Ectodermal cell (in vitro differentiated cells): Measurements from ENCODE around the gene RBM18.

Experiments
- H3K27ac ChIP-seq: 2 replicates; pipeline ENCODE4 v1.7.0; 2013; ENCODE audit warnings: mild to moderate bottlenecking, low read depth, low read length; ENCODE audit not compliant: insufficient read depth, poor library complexity, severe bottlenecking
- H3K27me3 ChIP-seq: 2 replicates; pipeline ENCODE4 v1.7.0; 2013; ENCODE audit warnings: mild to moderate bottlenecking, low read length; ENCODE audit not compliant: insufficient read depth, control insufficient read depth, poor library complexity, severe bottlenecking
- H3K36me3 ChIP-seq: one replicate; pipeline ENCODE4 v1.7.0; 2013; ENCODE audit warnings: low read length; ENCODE audit not compliant: control insufficient read depth, insufficient read depth
- H3K4me1 ChIP-seq: one replicate; pipeline ENCODE4 v1.7.0; 2013; ENCODE audit warnings: low read length; ENCODE audit not compliant: control insufficient read depth, insufficient read depth
- H3K4me3 ChIP-seq: 2 replicates; pipeline ENCODE4 v1.7.0; 2013; ENCODE audit warnings: low read depth, low read length, control low read depth; ENCODE audit not compliant: insufficient read depth
- H3K9me3 ChIP-seq: 2 replicates; pipeline ENCODE4 v1.7.0; 2013; ENCODE audit warnings: mild to moderate bottlenecking, low read length, moderate library complexity; ENCODE audit not compliant: control insufficient read depth
- WGBS, 2 experiments: methylation state at CpG; one replicate each; pipeline ENCODE4 v1.1.7; 2013; ENCODE audit warnings: missing lambda C conversion rate in 2 of 2; 5-methylcytosine and 5-hydroxymethylcytosine counted together

RBM18 gene

DNA sequence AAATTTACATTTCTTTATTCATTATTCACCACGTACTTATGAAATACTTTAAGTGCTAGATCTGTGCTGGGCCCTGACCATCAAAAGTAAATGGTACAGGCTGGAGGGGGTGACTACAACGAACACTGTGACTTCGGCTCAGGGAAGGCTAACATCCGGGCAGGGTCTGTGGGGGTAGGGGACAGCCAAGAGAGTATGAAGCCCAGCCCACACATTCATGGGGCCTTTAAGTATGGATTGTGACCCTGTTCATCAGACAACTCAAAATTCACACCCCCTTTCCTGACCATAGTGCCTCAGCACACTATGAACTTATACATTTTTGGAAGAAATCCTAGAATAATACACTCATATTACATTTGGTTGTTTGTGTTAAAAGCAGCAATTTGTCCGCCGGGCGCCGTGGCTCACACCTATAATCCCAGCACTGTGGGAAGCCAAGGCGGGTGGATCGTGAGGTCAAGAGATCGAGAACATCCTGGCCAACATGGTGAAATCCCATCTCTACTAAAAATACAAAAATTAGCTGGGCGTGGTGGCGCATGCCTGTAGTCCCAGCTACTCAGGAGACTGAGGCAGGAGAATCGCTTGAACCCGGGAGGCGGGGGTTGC, 71.6 kb downstream of the RBM18 start:
- H3K27me3 ChIP-seq: no peaks in the 10 kb centered on the region
- no peaks in the 10 kb centered on the region for H3K36me3 ChIP-seq
- H3K4me3 ChIP-seq: no peak overlapping the region
- H3K27ac ChIP-seq: no peak overlapping the region
- peaks cover 4% of the 10 kb centered on the region for H3K4me1 ChIP-seq
- WGBS, 2 experiments: 84 to 88% methylated on average over 16 of the region's 16 CpGs
- H3K9me3 ChIP-seq: no peaks in the 10 kb centered on the region

GRCh38 chr9:122192261-122192875, 72.3 kb downstream of the RBM18 start:
- no peak overlapping the region for H3K4me3 ChIP-seq
- 87 to 88% methylated on average over 5 of the region's 5 CpGs for WGBS, 2 experiments
- no peaks in the 10 kb centered on the region for H3K9me3 ChIP-seq
- H3K4me1 ChIP-seq: no peaks in the 10 kb centered on the region
- no peaks in the 10 kb centered on the region for H3K36me3 ChIP-seq
- no peak overlapping the region for H3K27ac ChIP-seq
- H3K27me3 ChIP-seq: no peaks in the 10 kb centered on the region

DNA sequence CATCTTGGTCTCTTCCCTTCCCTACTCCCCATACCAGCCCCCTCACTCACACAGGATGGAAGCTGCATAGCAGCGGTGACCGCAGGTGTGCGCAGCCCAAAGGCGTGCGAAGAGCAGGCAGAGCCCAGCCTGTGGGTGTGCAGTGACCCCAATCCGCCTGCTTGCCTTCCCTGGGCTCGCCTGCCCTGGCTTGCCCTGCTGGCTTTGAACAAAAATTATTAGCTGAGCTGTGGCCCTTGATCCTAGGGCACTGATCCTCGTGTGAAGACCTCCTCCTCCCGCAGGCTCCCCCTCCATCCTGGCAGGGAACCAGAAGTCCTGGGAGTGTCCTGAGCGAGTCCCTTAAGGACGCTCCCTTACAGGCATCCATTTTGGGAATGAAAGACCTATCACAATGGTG, 73.1 kb downstream of the RBM18 start:
- whole genome bisulfite sequencing, 2 experiments: 85 to 88% methylated on average over 11 of the region's 11 CpGs
- H3K9me3 ChIP-seq: no peaks in the 10 kb centered on the region
- no peaks in the 10 kb centered on the region for H3K4me1 ChIP-seq
- H3K27ac ChIP-seq: no peak overlapping the region
- H3K4me3 ChIP-seq: no peak overlapping the region
- H3K27me3 ChIP-seq: no peaks in the 10 kb centered on the region
- no peaks in the 10 kb centered on the region for H3K36me3 ChIP-seq

DNA sequence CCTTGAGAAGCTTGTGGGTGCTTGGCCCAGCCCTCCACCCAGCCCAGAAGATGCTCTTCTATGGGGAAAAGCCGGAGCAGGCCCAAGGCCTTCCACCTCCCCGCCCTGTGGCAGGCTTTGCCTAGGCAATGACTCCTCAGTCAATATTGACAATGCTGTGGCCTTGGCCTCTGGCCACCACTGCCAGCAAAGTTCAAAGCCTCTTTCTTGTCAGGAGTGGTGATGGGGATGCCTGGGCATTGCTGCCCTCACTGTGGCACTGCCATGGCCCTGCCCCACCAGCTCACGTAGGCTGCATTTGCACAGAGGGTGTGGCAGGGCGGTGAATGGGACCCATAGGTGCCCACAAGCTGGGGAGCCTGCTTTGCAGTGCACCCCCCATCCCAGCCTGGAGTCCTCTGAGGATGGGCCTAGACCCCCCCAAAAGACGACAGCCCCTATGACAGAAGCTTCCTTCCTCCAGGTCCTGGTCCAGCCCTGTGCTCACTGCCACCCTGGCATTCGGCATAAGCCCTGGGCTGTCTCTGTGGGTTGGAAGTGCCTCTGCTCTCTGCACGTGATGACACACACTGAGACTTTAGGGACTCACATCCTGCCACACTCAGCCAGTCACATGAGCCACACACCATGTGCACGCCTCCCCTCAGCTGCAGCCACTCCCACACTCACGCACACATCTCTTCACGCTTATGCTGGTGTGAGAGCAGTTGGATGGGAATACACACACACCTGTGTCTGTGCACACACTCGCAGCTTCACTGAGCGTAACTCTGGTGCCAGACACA, 73.9 kb downstream of the RBM18 start:
- H3K9me3 ChIP-seq: no peaks in the 10 kb centered on the region
- no peak overlapping the region for H3K4me3 ChIP-seq
- 93% methylated on average over 12 of the region's 12 CpGs for WGBS, 2 experiments
- H3K27me3 ChIP-seq: no peaks in the 10 kb centered on the region
- no peaks in the 10 kb centered on the region for H3K36me3 ChIP-seq
- no peaks in the 10 kb centered on the region for H3K4me1 ChIP-seq
- no peak overlapping the region for H3K27ac ChIP-seq

- H3K27me3 ChIP-seq: no peaks in the 10 kb centered on the region
- WGBS, 2 experiments: 90 to 94% methylated on average over 6 of the region's 6 CpGs
- no peaks in the 10 kb centered on the region for H3K36me3 ChIP-seq
- H3K4me1 ChIP-seq: no peaks in the 10 kb centered on the region
- H3K4me3 ChIP-seq: no peak overlapping the region
- no peak overlapping the region for H3K27ac ChIP-seq
- H3K9me3 ChIP-seq: no peaks in the 10 kb centered on the region
Observed at GRCh38 chr9:122188369-122188768, 76.3 kb downstream of the RBM18 start.
